Large intestine (tissue), 3 donors: ENCODE data around the gene HSF2BP. TPM values are rescaled to one million over a fixed set of nuclear protein-coding genes. Genes with fewer than 3 reads are reported as not detected.
A peak's percentile ranks its signal among the peaks of the same experiment; 100 is the strongest.

Experiments
- DNase-seq, 2 donors: peaks; one replicate each; pipeline versions ENCODE4 v3.0.0 to v3.0.0-alpha.2; 2013
- H3K27ac ChIP-seq: one replicate; pipeline ENCODE4 v1.5.1; 2013; ENCODE audit warnings: low read length
- H3K27me3 ChIP-seq: 2 replicates; pipeline ENCODE4 v1.6.1; 2013; ENCODE audit warnings: low read length; ENCODE audit not compliant: control insufficient read depth, insufficient read depth
- H3K36me3 ChIP-seq: 2 replicates; pipeline ENCODE4 v1.6.1; 2013; ENCODE audit warnings: low read length; ENCODE audit not compliant: control insufficient read depth, insufficient read depth
- H3K4me1 ChIP-seq: one replicate; pipeline ENCODE4 v1.6.1; 2013; ENCODE audit warnings: low read length; ENCODE audit not compliant: control insufficient read depth, insufficient read depth
- H3K4me3 ChIP-seq: one replicate; pipeline ENCODE4 v1.5.1; 2013; ENCODE audit warnings: low read length
- H3K9me3 ChIP-seq: one replicate; pipeline ENCODE4 v1.6.1; 2013; ENCODE audit warnings: mild to moderate bottlenecking, low read depth, low read length, moderate library complexity; ENCODE audit not compliant: control insufficient read depth
- WGBS: methylation state at CpG from one replicate; pipeline ENCODE4 v1.1.5; 2013; ENCODE audit warnings: low lambda C conversion rate; ENCODE audit not compliant: insufficient coverage; 5-methylcytosine and 5-hydroxymethylcytosine counted together
- polyA plus RNA-seq: library from polyadenylated mRNA; unstranded; fragments of 120-200 nt; gene quantifications from one replicate; pipeline ENCODE4 v1.2.1, GENCODE V29; 2013

HSF2BP gene
- polyA plus RNA-seq, 1 donor, result 0.66 TPM

GRCh38 chr21:43665879-43666278 lies 6.6 kb upstream of the HSF2BP start:
- no peak overlapping the region for H3K4me3 ChIP-seq
- H3K27me3 ChIP-seq, result no peaks in the 10 kb centered on the region
- WGBS, result no CpG with 5 or more reads among the region's 4 CpGs
- no peak for DNase-seq
- no peak overlapping the region for H3K27ac ChIP-seq
- H3K4me1 ChIP-seq, result no peaks in the 10 kb centered on the region
- H3K36me3 ChIP-seq, result peaks cover 24% of the 10 kb centered on the region
- H3K9me3 ChIP-seq, result no peaks in the 10 kb centered on the region

- no peak overlapping the region for H3K4me3 ChIP-seq
- DNase-seq, result no peak
- peaks cover 17% of the 10 kb centered on the region for H3K36me3 ChIP-seq
- no peak overlapping the region for H3K27ac ChIP-seq
- H3K27me3 ChIP-seq, result no peaks in the 10 kb centered on the region
- peaks cover 5% of the 10 kb centered on the region for H3K4me1 ChIP-seq
- 50% methylated on average over 2 of the region's 4 CpGs for WGBS
- H3K9me3 ChIP-seq, result no peaks in the 10 kb centered on the region
These were observed 5.1 kb upstream of the HSF2BP start for GRCh38 chr21:43664358-43664757.

- 80% methylated on average over 1 of the region's 9 CpGs for WGBS
- H3K4me1 ChIP-seq, result peaks cover 10% of the 10 kb centered on the region
- H3K27ac ChIP-seq, result no peak overlapping the region
- peaks cover 17% of the 10 kb centered on the region for H3K36me3 ChIP-seq
- no peak overlapping the region for H3K4me3 ChIP-seq
- peaks cover 7% of the 10 kb centered on the region for H3K9me3 ChIP-seq
- no peak for DNase-seq
- H3K27me3 ChIP-seq, result no peaks in the 10 kb centered on the region
These were observed 3.7 kb upstream of the HSF2BP start for GRCh38 chr21:43663033-43663432.

GRCh38 chr21:43662286-43662685 lies 3.0 kb upstream of the HSF2BP start:
- Histone ChIP-seq H3K4me3 (no peak overlapping the region), H3K27me3 (no peaks in the 10 kb centered on the region), H3K36me3 (peaks cover 17% of the 10 kb centered on the region), H3K4me1 (peaks cover 10% of the 10 kb centered on the region), H3K9me3 (peaks cover 13% of the 10 kb centered on the region), H3K27ac (no peak overlapping the region)
- DNase-seq, result no peak
- no CpG with 5 or more reads among the region's 6 CpGs for WGBS

GRCh38 chr21:43658769-43659135 lies 536 bp downstream of the HSF2BP start:
- Histone ChIP-seq H3K4me1 (peaks cover 10% of the 10 kb centered on the region), H3K27ac (peak overlapping the region; percentile 69), H3K9me3 (peaks cover 13% of the 10 kb centered on the region), H3K36me3 (peaks cover 7% of the 10 kb centered on the region), H3K27me3 (no peaks in the 10 kb centered on the region), H3K4me3 (peak overlapping the region; percentile 42)
- DNase-seq, result peak in 1 of 2 donors; percentile 12
- no CpG with 5 or more reads among the region's 23 CpGs for whole genome bisulfite sequencing

GRCh38 chr21:43658088-43658741 lies 1.1 kb downstream of the HSF2BP start:
- no peak overlapping the region for H3K27ac ChIP-seq
- H3K9me3 ChIP-seq, result peaks cover 13% of the 10 kb centered on the region
- peaks cover 7% of the 10 kb centered on the region for H3K36me3 ChIP-seq
- DNase-seq, result no peak
- no peaks in the 10 kb centered on the region for H3K27me3 ChIP-seq
- WGBS, result no CpG with 5 or more reads among the region's 48 CpGs
- no peak overlapping the region for H3K4me3 ChIP-seq
- peaks cover 10% of the 10 kb centered on the region for H3K4me1 ChIP-seq

- Histone ChIP-seq H3K4me1 (peaks cover 10% of the 10 kb centered on the region), H3K4me3 (no peak overlapping the region), H3K9me3 (peaks cover 13% of the 10 kb centered on the region), H3K27ac (no peak overlapping the region), H3K27me3 (no peaks in the 10 kb centered on the region), H3K36me3 (peaks cover 4% of the 10 kb centered on the region)
- no CpG with 5 or more reads among the region's 46 CpGs for WGBS
- DNase-seq, result no peak
These were observed 1.8 kb downstream of the HSF2BP start for GRCh38 chr21:43657355-43658087.

GRCh38 chr21:43654806-43655489 lies 4.3 kb downstream of the HSF2BP start:
- peaks cover 5% of the 10 kb centered on the region for H3K4me1 ChIP-seq
- H3K36me3 ChIP-seq, result no peaks in the 10 kb centered on the region
- H3K9me3 ChIP-seq, result peaks cover 13% of the 10 kb centered on the region
- no peak overlapping the region for H3K27ac ChIP-seq
- H3K4me3 ChIP-seq, result no peak overlapping the region
- no peak for DNase-seq
- no CpG with 5 or more reads among the region's 7 CpGs for WGBS
- no peaks in the 10 kb centered on the region for H3K27me3 ChIP-seq

- no peaks in the 10 kb centered on the region for H3K27me3 ChIP-seq
- peaks cover 11% of the 10 kb centered on the region for H3K9me3 ChIP-seq
- no peak for DNase-seq
- H3K27ac ChIP-seq, result no peak overlapping the region
- no peaks in the 10 kb centered on the region for H3K4me1 ChIP-seq
- no CpG with 5 or more reads among the region's 6 CpGs for WGBS
- no peaks in the 10 kb centered on the region for H3K36me3 ChIP-seq
- no peak overlapping the region for H3K4me3 ChIP-seq
These were observed 5.7 kb downstream of the HSF2BP start for GRCh38 chr21:43653626-43654025.

GRCh38 chr21:43652616-43653015 lies 6.7 kb downstream of the HSF2BP start:
- Histone ChIP-seq H3K9me3 (peaks cover 1% of the 10 kb centered on the region), H3K36me3 (no peaks in the 10 kb centered on the region), H3K27me3 (no peaks in the 10 kb centered on the region), H3K27ac (no peak overlapping the region), H3K4me1 (no peaks in the 10 kb centered on the region), H3K4me3 (no peak overlapping the region)
- no peak for DNase-seq
- no CpG with 5 or more reads among the region's 6 CpGs for WGBS
